Vagina (tissue), 2 donors: ENCODE measurements around the gene TEX35. TPM values are rescaled to one million over a fixed set of nuclear protein-coding genes. Genes with fewer than 3 reads are reported as not detected.

ENCODE experiments used
- DNase-seq, 2 donors: peaks; one replicate each; pipeline ENCODE4 v3.0.0-alpha.2; 2017; ENCODE audit errors: extremely low spot score in 2 of 2
- H3K27ac ChIP-seq: fragments of 200-600 bp; sonication (generic); one replicate; pipeline ENCODE4 v1.5.1; 2019
- H3K27me3 ChIP-seq: fragments of 200-600 bp; sonication (generic); one replicate; pipeline ENCODE4 v1.5.1; 2019
- H3K36me3 ChIP-seq, 2 donors: fragments of 200-600 bp; sonication (generic); one replicate each; pipeline ENCODE4 v1.5.1; 2017 to 2019
- H3K4me1 ChIP-seq: fragments of 200-600 bp; sonication (generic); one replicate; pipeline ENCODE4 v1.5.1; 2019
- H3K4me3 ChIP-seq, 2 donors: fragments of 200-600 bp; sonication (generic); 1 replicate in 1 of 2; 2 replicates in 1 of 2; pipeline ENCODE4 v1.5.1; 2016 to 2019
- H3K9me3 ChIP-seq: fragments of 200-600 bp; sonication (generic); one replicate; pipeline ENCODE4 v1.5.1; 2019
- POLR2A ChIP-seq, 2 donors: fragments of 450-650 bp; IDR thresholded peaks; one replicate each; pipeline ENCODE4 v1.6.1; 2017; ENCODE audit warnings: antibody characterized with exemption in 2 of 2, mild to moderate bottlenecking in 2 of 2, moderate library complexity in 2 of 2
- POLR2AphosphoS5 ChIP-seq, 2 donors: sonication (generic); formaldehyde crosslinking; IDR thresholded peaks; one replicate each; pipeline ENCODE4 v1.9.0; 2017; ENCODE audit warnings: antibody characterized with exemption in 2 of 2, mild to moderate bottlenecking in 2 of 2, low read depth in 1 of 2; ENCODE audit not compliant: insufficient read depth in 1 of 2
- intact Hi-C: fragments of 100-400 bp; cut with DNase I; formaldehyde crosslinking; loops from one replicate; pipeline ENCODE4 v1.15.1; 2023
- total RNA-seq: library from RNA; depleted of rRNA; stranded (reverse); fragments of >200 nt; gene quantifications from one replicate; pipeline ENCODE4 v1.2.3, GENCODE V29; 2016
- TF ChIP-seq, protein P1 (sequence below), 3 experiments: fragments of 450-650 bp in 2 of 3; fragments of 200-600 bp in 1 of 3; sonication (generic) in 1 of 3; IDR thresholded peaks; one replicate each; pipeline ENCODE4 v1.5.1; 2017 to 2019; ENCODE audit warnings: antibody characterized with exemption in 3 of 3, mild to moderate bottlenecking in 2 of 3, moderate library complexity in 2 of 3

Gene TEX35
- total RNA-seq, 1 donor from 2014 or later, result not detected

- peak in 1 of 2 donors; percentile 83 for DNase-seq
- Histone ChIP-seq H3K4me3 (no peak within 1 kb of the TSS), H3K27ac (no peak within 1 kb of the TSS), H3K36me3 (no peaks in the 10 kb centered on the region), H3K9me3 (no peaks in the 10 kb centered on the region), H3K27me3 (no peaks in the 10 kb centered on the region), H3K4me1 (no peaks in the 10 kb centered on the region)
- intact Hi-C loops, result no loop called here
- TF ChIP-seq, protein P1, sequence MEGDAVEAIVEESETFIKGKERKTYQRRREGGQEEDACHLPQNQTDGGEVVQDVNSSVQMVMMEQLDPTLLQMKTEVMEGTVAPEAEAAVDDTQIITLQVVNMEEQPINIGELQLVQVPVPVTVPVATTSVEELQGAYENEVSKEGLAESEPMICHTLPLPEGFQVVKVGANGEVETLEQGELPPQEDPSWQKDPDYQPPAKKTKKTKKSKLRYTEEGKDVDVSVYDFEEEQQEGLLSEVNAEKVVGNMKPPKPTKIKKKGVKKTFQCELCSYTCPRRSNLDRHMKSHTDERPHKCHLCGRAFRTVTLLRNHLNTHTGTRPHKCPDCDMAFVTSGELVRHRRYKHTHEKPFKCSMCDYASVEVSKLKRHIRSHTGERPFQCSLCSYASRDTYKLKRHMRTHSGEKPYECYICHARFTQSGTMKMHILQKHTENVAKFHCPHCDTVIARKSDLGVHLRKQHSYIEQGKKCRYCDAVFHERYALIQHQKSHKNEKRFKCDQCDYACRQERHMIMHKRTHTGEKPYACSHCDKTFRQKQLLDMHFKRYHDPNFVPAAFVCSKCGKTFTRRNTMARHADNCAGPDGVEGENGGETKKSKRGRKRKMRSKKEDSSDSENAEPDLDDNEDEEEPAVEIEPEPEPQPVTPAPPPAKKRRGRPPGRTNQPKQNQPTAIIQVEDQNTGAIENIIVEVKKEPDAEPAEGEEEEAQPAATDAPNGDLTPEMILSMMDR (IDR thresholded peaks at IDR 0.05), result no peak
- TF ChIP-seq POLR2AphosphoS5 (IDR thresholded peaks at IDR 0.05; ENCODE audit: insufficient read depth in 1 of 2, low read depth in 1 of 2) (no peak), POLR2A (IDR thresholded peaks at IDR 0.05) (no peak)
Observed at GRCh38 chr1:178496410-178497135, 16.3 kb upstream of the TEX35 start, which contains the start of gene CLEC20A. TSS of gene CLEC20A (minus strand) at chr1:178496964. CDS start at chr1:178496939, 25 bp downstream.

GRCh38 chr1:178497903-178498478 lies 14.9 kb upstream of the TEX35 start:
- no peaks in the 10 kb centered on the region for H3K9me3 ChIP-seq
- H3K27me3 ChIP-seq, result no peaks in the 10 kb centered on the region
- no peak overlapping the region for H3K27ac ChIP-seq
- no peaks in the 10 kb centered on the region for H3K36me3 ChIP-seq
- peak in 1 of 2 donors; percentile 70 for DNase-seq
- intact Hi-C loops, result no loop called here
- TF ChIP-seq POLR2A (IDR thresholded peaks at IDR 0.05) (no peak), POLR2AphosphoS5 (IDR thresholded peaks at IDR 0.05; ENCODE audit: insufficient read depth in 1 of 2, low read depth in 1 of 2) (no peak)
- TF ChIP-seq, protein P1 (IDR thresholded peaks at IDR 0.05), result no peak
- H3K4me1 ChIP-seq, result no peaks in the 10 kb centered on the region
- H3K4me3 ChIP-seq, result no peak overlapping the region

DNA sequence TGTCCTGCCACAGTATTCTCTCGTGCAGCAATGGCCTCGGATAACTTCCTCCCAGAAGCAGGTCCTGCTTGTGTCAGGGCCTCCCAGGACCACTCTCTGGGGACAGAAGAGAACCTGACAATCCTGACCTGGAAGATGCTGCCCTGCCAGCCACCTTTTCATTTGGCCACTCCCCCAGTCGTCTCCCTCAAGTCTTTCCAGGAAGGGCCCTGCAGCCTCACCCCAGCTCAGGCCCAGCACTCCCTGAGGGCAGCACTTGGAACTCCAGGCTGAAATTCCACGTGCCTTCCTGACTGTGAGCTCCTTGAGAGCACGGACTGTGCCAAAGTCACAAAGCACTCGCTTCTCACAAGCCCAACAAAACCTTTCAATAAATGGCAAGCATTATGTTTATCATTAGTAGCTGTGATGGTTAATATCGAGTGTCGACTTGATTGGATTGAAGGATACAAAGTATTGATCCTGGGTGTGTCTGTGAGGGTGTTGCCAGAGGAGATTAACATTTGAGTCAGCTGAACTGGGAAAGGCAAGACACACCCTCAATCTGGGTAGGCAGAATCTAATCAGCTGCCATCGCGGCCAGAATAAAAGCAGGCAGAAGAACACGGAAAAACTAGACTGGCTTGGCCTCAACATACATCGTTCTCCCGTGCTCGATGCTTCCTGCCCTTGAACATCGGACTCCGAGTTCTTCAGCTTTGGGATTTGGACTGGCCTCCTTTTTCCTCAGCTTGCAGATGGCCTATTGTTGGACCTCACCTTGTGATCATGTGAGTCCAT lies 13.8 kb upstream of the TEX35 start:
- intact Hi-C loops, result no loop called here
- no peak overlapping the region for H3K27ac ChIP-seq
- H3K36me3 ChIP-seq, result no peaks in the 10 kb centered on the region
- peak in 1 of 2 donors; percentile 83 for DNase-seq
- no peaks in the 10 kb centered on the region for H3K4me1 ChIP-seq
- TF ChIP-seq POLR2A (IDR thresholded peaks at IDR 0.05) (no peak), POLR2AphosphoS5 (IDR thresholded peaks at IDR 0.05; ENCODE audit: insufficient read depth in 1 of 2, low read depth in 1 of 2) (no peak)
- TF ChIP-seq, protein P1 (IDR thresholded peaks at IDR 0.05), result no peak
- H3K9me3 ChIP-seq, result no peaks in the 10 kb centered on the region
- H3K27me3 ChIP-seq, result no peaks in the 10 kb centered on the region
- H3K4me3 ChIP-seq, result no peak overlapping the region

- Histone ChIP-seq H3K27me3 (no peaks in the 10 kb centered on the region), H3K4me3 (no peak overlapping the region), H3K9me3 (no peaks in the 10 kb centered on the region), H3K4me1 (no peaks in the 10 kb centered on the region), H3K36me3 (no peaks in the 10 kb centered on the region), H3K27ac (no peak overlapping the region)
- TF ChIP-seq POLR2AphosphoS5 (IDR thresholded peaks at IDR 0.05; ENCODE audit: insufficient read depth in 1 of 2, low read depth in 1 of 2) (no peak), POLR2A (IDR thresholded peaks at IDR 0.05) (no peak)
- TF ChIP-seq, protein P1 (IDR thresholded peaks at IDR 0.05), result no peak
- intact Hi-C loops, result no loop called here
- peak in 1 of 2 donors; percentile 71 for DNase-seq
Observed at GRCh38 chr1:178500091-178500770, 12.7 kb upstream of the TEX35 start.
